Fibroblast of pulmonary artery (primary cell): Measurements from ENCODE around the gene LENEP.

ENCODE experiments used
- DNase-seq: peaks from one replicate; pipeline ENCODE4 v3.0.0-alpha.2; 2010; ENCODE audit warnings: low read depth
- H3K4me3 ChIP-seq: replicated peaks from 2 replicates; pipeline ENCODE4 v1.5.1; 2011; ENCODE audit warnings: low read depth, mild to moderate bottlenecking, control low read depth, low read length, moderate library complexity
- CTCF ChIP-seq: IDR thresholded peaks from 2 replicates; pipeline ENCODE4 v1.5.1; 2011; ENCODE audit warnings: mild to moderate bottlenecking, control low read depth, low read length, inconsistent platforms; ENCODE audit errors: missing control alignments

LENEP gene

DNA sequence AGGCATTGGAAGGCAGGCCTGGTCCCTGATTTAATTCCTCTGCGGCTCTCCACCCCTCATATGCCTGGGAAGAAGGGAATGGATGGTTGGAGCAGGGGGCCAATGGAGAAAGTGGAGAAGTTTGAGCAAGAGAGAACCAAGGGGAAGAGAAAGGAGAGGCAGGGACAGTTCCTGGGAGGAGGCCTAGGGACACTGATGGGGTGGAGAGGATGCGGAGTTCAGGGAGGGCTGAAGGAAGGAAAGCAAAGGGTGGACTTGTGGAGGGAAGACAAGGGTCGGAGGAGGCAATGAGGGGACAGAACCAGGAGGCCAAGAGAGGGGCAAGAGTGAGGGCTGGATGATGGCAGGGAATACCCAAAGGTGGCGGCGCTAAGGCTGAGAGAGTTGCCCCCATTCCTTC lies 16.4 kb downstream of the LENEP start:
- TF ChIP-seq CTCF, result no peak
- H3K4me3 ChIP-seq, result no peak overlapping the region
- DNase-seq, result no peak

GRCh38 chr1:155010211-155010918 lies 17.0 kb downstream of the LENEP start:
- DNase-seq, result no peak
- H3K4me3 ChIP-seq, result no peak overlapping the region
- no peak for TF ChIP-seq CTCF

DNA sequence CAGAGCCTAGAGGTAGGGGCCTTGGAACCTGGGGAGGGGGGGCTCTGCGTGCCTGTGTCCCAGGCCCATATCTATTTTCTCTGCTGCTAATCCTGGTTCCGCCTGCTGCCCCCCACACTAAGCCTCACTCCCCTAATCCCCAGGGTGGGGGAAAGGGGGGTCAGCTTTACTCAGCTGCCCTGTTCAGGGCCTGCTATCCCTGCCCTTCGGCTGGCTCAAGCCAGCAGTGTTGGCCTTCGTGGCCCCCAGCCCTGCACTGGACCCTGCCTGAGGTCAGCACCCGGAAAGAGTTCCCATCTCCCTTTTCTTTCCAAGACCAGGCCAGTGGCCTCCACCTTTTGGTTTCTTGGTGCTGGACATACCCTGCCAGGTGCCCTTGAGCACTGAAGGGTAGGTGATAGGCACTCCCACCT lies 17.6 kb downstream of the LENEP start:
- no peak for TF ChIP-seq CTCF
- no peak for DNase-seq
- no peak overlapping the region for H3K4me3 ChIP-seq

- TF ChIP-seq CTCF, result no peak
- H3K4me3 ChIP-seq, result no peak overlapping the region
- DNase-seq, result no peak
Measured at GRCh38 chr1:155011437-155012025, 18.1 kb downstream of the LENEP start.

DNA sequence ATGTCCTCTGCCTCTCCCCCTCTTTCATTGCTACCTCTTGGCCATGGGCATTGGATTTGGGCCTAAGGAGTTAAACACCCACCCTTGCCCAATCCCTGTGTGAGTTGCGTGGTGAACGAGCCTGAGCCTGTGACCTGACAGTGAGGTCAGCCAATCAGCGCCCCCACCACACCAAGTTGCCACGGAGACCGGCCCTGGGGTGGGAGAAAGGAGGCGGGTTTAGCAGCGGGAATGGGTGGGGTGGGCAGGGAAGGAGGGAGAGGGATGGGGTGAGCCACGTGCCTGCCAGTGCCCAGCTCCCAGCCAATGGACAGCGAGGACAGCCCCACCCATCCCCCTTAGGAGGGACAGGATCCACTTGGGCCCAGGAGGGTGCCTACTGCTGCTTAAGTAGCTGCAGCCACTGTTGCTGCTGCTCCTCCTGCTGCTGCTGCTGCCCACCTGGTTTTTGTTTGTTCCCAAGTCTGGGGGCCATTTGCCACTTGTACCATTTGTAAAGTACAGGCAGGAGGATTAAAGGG lies 18.7 kb downstream of the LENEP start:
- peak; percentile 39 for DNase-seq
- no peak overlapping the region for H3K4me3 ChIP-seq
- no peak for TF ChIP-seq CTCF

- no peak for DNase-seq
- H3K4me3 ChIP-seq, result no peak overlapping the region
- TF ChIP-seq CTCF, result no peak
Measured at GRCh38 chr1:155012776-155013602, 19.6 kb downstream of the LENEP start.
